Fibroblast of gingiva (primary cell): ENCODE results near the gene IGF2.
"Not testable (repeated sequence)": the region's sequence is repeated elsewhere in the genome, so short reads cannot be mapped to it uniquely, and the experiment has no call there.

Source experiments
- DNase-seq: peaks from one replicate; pipeline ENCODE4 v3.0.0-alpha.2; 2011; ENCODE audit warnings: low read depth

Gene IGF2

DNA sequence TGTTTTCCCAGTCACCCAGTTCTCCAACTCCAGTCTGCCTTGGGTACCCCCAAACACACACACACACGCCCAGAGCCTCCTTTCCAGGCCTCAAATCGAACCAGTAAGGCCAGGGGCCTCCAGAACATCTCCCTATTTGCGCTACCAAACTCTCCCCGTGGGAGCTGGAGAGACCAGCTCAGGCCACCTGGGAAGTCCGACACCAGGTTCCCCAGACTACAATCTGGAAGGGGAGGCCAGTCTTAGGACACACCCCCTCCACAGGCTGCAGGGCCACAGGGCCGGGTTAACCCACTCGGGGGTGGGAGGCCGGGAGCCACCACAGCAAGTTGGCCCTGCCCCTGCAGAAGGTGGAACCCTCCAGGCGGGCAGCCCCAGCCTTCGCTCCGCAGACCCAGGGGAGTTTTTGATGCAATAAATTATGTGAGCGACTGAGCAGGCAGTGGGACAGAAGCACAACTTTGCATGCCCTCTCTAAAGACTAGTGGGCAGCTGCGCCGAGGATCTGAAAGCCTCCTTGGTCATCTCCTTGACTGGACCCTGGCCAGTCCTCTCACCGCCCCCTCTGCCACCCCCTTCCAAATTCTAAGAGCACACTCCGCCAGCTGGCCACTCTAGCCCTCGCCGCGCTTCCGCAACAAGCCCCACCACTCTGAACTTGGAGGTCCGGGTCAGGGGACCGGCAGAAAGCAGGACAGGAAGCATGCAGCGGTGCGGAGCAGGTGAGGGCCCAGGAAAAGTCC is 2.8 kb downstream of the IGF2 start:
- no peak for DNase-seq

DNA sequence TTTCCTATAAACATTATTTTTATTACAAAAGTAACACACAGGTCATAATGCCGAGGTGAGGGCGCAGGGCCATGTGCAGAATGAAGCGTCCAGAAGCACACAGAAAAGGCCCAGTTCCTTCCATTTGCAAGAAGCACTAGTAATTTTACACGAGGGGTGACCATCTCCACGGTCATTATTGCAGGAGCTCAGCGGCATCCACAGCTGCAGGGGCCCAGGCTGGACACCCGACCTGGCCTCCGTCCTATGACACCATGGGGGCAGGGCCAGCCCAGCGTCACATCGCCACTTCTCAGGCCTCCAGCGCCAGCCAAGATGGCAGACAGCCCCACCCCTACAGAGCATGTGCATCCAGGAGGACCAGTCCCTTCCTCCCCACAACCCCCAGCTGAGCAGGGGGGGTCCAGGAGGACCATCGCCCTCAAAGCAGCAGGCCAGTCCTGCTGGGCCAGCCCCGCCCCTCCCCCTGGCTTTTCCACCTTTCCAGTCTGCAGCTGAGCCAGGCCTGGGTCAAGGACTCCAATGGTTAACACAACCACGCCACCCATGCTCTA is 3.5 kb downstream of the IGF2 start:
- no peak for DNase-seq

DNA sequence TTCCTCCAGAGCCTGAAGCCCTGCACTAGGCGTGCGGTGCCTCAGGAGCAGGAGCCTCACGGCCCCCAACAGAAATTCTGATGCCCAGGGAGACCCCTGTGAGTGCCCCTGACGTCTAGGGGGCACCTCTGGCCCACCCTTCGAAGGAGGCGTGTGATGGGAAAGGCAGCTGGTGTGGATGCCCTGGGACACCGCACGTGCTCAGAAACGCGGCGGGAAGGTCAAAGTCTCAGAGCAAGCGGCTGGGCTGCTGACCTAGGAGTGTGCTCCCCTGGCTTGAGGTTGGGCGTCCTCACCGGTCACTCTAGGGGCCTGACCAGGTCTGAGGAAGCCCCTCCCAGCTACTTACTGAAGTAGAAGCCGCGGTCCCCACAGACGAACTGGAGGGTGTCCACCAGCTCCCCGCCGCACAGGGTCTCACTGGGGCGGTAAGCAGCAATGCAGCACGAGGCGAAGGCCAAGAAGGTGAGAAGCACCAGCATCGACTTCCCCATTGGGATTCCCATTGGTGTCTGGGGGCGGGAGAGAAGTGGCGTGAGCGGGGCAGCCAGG is 4.1 kb downstream of the IGF2 start:
- DNase-seq, result no peak

DNA sequence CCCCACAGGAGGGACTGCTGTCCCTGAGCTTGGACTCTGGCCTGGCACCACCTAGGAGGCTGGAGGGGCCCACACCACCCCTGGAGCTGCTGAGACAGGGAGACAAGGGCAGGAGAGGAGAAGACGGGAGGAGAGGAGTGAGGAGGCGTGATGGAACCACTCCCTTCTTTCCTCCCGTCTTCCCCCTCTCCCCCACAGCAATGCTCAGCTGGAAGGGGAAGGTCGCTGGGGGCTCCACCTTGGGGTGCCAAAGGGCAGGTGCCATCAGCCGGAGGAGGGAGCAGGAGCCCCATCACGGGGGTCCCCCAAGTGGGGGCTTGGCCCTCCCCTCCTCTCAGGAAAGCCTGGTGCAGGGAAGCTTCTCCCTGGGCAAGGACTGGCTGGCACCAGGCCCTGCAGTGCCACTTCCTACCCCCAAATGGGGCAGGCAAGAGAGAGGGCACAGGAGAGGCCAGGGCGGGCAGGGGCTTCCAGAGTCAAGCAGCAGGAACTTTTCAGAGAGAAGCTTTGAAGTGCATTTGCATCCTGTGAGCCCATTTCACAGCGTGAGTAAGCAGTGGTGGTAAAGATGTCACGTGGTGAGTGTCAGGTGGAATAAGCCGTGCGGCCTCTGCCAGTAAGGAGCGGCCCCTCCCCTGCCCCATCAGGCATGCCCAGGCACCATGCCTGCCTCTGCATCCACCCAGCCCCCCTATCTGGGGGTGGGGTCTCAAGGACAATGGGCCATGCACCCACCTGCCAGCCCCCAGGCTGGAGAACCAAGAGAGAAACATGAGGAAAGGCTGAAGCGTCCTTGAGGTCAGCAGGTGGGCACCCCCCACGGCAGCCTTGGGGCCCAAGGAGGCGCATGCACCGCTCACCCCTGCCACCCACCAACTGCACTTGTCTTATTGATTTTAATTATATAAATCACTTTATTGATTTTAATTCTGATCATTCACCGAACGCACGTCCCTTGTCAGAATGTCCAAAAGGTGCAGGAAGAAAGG is 4.9 kb downstream of the IGF2 start:
- no peak for DNase-seq

DNA sequence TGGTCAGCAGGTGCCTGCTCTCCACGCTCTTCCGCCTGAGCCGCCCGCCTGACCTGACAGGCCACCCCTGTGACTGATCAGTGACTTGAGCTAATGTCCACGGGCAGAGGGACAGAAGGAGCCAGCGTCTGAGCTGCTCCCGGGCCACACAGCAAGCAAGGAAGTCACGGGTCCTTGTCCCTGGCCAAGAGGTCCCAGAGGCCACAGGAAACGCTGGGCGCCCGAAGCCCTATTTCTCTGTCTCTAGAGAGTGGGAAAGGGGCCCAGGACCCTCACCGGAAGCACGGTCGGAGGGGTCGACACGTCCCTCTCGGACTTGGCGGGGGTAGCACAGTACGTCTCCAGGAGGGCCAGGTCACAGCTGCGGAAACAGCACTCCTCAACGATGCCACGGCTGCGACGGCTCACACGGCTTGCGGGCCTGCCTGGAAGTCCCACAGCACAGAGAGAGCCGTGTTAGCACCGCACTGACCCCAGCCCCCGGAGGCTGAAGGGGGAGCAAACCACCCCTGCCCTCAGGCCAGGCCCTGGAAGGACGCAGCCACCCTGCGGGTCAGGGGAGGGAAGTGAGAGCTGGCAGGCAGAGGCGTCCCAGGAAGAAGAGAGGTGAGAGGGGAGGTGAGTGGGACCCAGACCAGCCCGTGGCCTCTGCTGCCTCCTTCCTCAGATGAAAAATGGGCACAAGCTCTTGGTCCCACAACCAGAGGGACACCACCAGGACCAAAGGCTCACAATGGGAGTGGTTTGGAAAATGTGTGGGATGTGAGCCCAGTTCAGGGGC is 5.8 kb downstream of the IGF2 start:
- DNase-seq, result no peak

DNA sequence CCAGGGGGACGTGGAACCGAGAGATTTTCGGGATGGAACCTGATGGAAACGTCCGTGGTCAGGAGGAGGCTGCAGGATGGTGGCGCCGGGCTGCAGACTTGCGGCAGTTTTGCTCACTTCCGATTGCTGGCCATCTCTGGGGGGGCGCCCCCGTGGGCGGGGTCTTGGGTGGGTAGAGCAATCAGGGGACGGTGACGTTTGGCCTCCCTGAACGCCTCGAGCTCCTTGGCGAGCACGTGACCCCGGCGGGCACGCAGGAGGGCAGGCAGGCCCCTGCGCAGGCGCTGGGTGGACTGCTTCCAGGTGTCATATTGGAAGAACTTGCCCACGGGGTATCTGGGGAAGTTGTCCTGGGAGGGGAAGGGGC is 6.3 kb downstream of the IGF2 start:
- no peak for DNase-seq

DNA sequence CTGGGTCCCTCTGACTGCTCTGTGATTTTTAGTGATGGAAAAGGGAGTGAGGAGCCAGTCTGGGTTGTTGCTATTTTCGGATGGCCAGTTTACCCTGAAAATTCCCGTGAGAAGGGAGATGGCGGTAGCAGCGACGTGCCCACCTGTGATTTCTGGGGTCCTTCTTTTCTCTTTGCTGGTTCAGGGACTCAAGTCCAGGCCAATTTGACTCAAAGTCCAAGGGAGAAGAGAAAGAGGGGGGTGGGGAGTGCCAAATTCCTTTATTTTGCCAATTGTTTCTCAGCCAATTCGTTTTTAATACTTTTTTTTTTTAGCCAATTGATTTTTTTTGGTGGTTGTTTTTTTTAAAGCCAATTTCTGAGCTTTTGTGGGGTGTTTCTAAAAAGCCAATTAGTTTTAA is 6.9 kb downstream of the IGF2 start:
- no peak for DNase-seq

DNA sequence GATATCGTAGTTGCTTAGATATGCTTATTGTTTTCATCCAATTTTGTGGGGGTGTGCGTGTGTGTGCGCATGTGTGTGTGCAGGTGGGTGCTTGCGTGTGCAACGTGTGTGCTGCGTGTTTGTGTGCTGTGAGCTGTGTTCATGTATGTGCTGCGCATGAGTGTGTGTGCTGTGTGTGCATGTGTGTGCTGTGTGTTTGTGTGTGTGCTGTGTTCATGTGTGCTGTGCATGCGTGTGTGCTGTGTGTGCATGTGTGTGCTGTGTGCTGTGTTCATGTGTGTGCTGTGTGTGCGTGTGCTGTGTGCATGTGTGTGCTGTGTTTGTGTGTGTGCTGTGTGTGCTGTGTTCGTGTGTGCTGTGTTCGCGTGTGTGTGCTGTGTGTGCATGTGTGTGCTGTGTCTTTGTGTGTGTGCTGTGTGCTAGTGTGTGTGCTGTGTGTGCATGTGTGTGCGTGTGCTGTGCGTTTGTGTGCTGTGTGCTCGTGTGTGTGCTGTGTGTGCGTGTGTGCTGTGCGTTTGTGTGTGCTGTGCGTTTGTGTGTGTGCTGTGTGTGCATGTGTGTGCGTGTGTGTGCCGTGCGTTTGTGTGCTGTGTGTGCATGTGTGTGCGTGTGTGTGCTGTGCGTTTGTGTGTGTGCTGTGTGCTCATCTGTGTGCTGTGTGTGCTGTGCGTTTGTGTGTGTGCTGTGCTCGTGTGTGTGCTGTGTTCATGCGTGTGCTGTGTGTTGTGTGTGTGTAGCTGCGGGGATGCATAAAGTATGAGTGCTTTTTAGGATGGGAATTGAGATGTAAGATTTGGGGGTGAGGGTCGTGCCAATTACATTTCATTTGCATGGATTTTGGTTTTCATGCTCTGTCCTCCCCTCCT is 7.6 kb downstream of the IGF2 start:
- DNase-seq, result no peak

DNA sequence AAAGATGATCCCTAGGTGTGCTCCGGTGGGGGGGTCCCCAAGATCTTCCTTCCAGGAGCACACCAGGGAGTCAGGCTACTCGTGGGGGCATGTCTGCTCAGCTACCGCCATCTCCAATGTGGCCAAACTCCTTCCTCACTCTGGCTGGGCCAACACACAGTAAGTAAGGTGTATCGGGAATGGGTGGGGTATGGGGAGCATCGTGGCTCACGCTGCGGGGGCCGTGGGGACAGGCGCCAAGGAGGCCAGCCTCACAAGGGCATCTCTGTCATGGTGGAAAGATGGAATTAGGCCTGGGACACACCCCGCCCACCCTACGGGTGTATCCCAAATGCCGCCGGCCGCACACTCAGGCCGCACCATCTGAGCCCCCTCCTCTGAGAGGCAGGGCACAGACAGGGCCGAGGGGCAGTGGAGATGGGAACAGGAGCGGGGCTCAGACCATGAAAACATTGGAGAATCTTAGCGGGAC is 8.3 kb downstream of the IGF2 start:
- no peak for DNase-seq

DNA sequence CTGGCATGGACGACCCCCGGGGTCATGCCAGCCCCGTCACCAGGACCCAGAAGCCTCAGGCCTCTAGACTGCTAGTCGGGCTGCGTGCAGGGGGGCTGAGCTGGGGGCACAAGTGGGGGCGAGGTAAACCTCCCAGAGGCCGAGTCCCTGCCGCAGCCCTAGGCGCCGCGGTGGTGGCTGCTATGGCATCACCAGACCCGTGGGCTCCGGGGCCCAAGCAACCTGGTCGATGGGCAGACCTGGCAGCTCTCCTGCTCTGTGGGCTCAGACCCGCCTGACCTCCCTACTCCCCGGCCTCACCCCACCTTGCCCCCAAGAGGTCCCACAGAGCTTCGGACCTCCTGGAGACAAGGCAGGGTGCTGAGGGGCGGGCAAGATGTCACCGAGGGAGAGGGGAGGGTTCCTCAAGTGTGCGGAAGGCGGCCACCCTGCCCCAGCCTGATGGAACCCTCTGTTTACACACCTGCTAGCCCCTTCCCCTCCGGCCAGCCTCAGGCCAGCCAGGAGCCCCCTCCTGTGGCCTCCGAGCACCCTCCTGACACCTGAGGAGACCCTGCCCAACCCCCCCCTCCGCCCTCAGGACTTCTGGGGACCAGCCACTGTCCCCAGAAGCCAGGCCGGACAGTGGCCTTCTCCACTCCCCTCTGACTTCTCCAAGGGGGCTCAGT is 9.4 kb downstream of the IGF2 start:
- no peak for DNase-seq

DNA sequence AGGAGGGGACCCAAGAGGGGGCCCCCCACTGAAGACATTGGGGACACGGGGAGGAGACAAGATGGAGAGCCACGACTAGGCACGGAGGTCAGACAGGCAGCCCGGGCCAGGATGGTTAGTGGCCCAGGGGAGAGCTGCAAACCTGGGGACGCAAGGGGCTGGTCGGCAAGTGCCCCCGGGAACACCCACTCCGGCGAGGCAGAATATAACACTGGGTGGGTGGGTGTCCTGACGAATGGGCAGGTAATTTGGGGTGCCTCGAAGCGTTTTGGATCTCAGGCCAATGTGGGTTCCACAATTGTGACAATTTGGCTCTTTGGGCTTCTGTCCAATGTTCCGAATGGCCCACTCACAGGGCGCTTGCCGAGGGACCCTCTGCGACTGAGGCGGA is 9.9 kb downstream of the IGF2 start:
- no peak for DNase-seq

DNA sequence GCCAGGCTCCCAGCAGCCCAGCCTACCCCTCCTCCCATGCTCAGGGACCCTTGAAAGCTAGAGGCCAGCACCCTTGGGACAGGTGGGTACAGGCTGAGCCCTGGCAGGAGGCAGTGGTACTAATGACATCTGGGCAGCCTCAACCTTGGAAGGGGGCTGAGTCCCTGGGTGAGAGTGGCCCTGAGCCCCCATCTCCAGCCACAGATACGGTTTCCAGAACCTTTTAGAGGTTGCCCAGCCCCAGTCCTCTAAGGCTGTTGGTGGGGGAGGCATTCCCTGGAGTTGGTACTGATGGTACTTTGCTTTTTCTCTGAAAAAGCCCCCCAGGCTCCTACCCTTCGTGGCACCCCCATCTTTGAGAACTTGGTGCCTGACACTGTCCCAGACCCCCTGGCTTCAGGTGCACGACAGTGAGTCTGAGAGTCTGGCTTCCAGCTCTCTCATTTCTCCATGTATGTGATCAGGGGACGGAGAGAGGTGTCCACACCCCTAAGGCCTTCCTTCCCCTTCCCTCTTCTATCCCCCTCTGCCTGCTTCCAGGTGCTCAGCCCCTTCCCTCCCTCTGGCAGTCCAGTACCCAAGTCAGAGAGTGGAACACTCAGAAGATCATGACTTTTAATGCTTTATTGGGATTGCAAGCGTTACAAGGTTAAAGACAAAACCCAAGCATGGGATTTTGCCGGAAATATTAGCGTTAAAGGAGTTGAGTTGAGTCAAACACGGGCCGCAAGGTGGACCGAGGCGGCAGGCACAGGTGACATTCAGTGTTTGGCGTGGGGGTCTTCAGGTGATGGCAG is 10.5 kb downstream of the IGF2 start:
- DNase-seq, result no peak

DNA sequence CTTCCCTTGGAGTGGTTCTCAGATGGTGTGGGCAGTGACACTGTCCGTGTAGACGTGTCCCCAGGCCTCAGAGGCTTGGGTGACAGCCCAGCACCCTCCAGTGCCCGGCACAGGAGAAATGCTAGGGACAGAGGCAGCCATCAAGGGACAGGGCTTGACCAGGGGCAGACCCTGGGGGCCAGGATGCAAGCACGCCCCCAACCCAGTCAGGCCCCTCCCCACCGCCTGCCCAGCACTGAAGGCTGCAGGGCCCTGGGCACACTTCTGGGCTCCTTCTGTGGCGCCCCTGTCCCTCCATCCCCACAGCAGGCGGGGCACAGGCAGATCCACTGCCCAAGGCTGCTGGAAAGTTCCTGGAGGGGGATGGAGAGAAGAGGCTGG is 11.1 kb downstream of the IGF2 start:
- no peak for DNase-seq

DNA sequence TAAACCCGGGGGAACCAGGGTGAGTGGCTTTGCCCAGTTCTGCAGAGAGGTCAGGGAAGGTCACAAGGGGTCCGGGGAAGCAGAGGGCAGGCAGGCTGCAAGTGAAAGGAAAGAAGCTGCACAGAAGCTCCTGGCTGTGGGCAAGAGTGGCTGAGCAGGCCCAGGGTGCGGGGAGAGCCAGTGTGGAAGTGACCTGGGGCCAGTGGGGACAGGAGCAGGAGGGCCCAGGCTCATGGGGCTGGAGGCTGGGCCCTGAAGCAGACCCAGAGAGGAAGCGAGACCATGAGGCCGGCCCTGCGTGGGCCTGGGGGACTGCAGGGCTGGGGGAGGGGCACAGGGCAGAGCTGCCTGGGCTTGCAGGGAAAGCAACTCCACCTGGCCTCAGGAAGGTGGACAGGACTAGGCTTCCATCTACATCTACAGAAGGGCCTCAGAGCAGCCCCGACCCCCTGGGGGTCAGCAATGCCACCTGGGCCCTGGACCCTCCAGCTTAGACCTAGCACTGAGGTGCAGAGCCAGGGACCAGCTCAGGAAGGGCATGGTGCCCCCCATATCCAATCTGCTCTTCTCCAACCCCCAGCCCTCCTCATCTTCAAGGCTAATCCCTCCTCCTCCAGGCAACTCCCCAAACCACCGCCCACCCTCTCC is 11.6 kb downstream of the IGF2 start:
- DNase-seq, result no peak

DNA sequence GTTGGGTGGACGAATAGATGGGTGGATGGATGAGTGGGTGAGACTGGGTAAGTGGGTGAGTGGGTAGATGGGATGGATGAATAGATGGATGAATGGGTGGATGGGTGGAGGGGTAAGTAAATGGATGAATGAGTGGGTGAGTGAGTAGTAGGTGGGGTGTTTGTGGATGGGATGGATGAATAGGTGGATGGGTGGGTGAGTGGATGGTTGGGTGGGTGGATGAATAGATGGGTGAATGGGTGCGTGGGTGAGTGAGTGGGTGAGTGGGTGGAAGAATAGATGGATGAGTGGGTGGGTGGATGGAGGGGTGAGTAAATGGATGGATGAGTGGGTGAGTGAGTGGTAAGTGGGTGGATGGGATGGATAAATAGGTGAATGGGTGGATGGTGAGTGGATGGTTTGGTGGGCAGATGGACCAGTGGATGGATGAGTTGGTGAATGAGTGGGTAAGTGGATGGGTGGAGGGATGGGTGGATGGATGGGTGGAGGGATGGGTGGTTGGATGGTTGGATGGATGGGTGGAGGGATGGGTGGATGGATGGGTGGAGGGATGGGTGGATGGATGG is 12.6 kb downstream of the IGF2 start:
- no peak for DNase-seq

DNA sequence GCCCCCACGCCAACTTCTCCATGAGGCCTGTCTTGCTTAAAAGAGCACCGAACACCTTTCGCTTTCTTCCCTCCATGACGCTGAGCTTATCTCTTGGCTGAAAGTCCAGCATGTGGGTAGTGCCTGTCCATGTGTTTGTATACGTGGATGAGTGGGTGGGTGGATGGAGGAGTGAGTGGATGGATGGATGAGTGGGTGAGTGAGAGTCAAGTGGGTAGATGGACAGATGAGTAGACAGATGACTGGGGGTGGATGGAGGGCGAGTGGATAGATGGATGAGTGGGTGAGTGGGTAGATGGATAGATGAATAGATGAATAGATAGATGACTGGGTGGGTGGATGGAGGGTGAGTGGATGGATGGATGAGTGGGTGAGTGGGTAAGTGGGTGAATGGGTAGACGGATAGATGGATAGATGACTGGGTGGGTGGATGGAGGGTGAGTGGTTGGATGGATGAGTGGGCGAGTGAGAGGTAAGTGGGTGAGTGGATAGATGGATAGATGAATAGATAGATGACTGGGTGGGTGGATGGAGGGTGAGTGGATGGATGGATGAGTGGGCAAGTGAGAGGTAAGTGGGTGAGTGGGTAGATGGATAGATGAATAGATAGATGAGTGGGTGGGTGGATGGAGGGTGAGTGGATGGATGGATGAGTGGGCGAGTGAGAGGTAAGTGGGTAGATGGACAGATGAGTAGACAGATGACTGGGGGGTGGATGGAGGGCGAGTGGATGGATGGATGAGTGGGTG is 14.3 kb downstream of the IGF2 start:
- not testable (repeated sequence) for DNase-seq

DNA sequence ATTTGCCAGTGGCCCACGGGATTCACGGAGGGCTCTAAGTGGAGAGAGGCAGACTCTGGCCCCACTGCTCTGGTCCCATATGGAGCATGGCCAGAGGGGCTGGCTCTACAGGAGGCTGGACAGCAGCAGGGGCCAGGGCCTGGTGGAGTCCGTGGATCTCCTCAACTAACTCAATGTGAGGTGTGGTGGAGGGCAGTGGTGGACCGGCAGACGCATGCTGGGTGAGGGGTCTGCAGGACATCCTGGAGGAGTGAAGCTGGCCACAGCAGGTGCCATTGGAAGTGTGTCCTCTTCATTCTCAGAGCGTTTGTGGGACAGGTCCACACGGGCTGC is 15.6 kb downstream of the IGF2 start:
- no peak for DNase-seq
